Heart left ventricle (tissue), 16 donors: ENCODE data around the gene UVRAG. TPM values are rescaled to one million over a fixed set of nuclear protein-coding genes. Genes with fewer than 3 reads are reported as not detected.

ENCODE experiments used
- ATAC-seq, 4 donors: fragments of 200-7000 bp; cut with Tn5 transposase; one replicate each; pipeline ENCODE4 v1.9.1; 2020 to 2022; ENCODE audit warnings: moderate library complexity in 4 of 4, mild to moderate bottlenecking in 3 of 4, moderate number of reproducible peaks in 1 of 4
- DNase-seq, 5 donors: peaks; one replicate each; pipeline ENCODE4 v3.0.0-alpha.2; 2020
- H3K27ac ChIP-seq, 12 donors: fragments of 200-600 bp; sonication (generic) in 4 of 12; one replicate each; pipeline versions ENCODE4 v1.5.0 to v1.8.0; 2016 to 2022; ENCODE audit warnings: mild to moderate bottlenecking in 2 of 12
- H3K27me3 ChIP-seq, 9 donors: fragments of 200-600 bp; sonication (generic) in 2 of 9; one replicate each; pipeline versions ENCODE4 v1.5.1 to v1.8.0; 2016 to 2022; ENCODE audit warnings: mild to moderate bottlenecking in 3 of 9
- H3K36me3 ChIP-seq, 9 donors: fragments of 200-600 bp; sonication (generic) in 2 of 9; one replicate each; pipeline versions ENCODE4 v1.5.0 to v1.8.0; 2018 to 2022; ENCODE audit warnings: mild to moderate bottlenecking in 2 of 9
- H3K4me1 ChIP-seq, 12 donors: fragments of 200-600 bp; sonication (generic) in 4 of 12; one replicate each; pipeline versions ENCODE4 v1.5.0 to v1.8.0; 2016 to 2022; ENCODE audit warnings: mild to moderate bottlenecking in 3 of 12
- H3K4me3 ChIP-seq, 12 donors: fragments of 200-600 bp; sonication (generic) in 4 of 12; one replicate each; pipeline versions ENCODE4 v1.5.0 to v1.8.0; 2017 to 2022; ENCODE audit warnings: mild to moderate bottlenecking in 9 of 12, moderate library complexity in 4 of 12
- H3K9me3 ChIP-seq, 12 donors: fragments of 200-600 bp; sonication (generic) in 4 of 12; one replicate each; pipeline versions ENCODE4 v1.5.0 to v1.8.0; 2016 to 2022; ENCODE audit warnings: mild to moderate bottlenecking in 1 of 12
- POLR2A ChIP-seq, 2 donors: fragments of 450-650 bp; IDR thresholded peaks; one replicate each; pipeline ENCODE4 v1.6.1; 2017; ENCODE audit warnings: antibody characterized with exemption in 2 of 2, mild to moderate bottlenecking in 2 of 2, moderate library complexity in 2 of 2
- WGBS, 4 donors: extraction: QIAGEN DNeasy Blood & Tissue Kit in 2 of 4; methylation state at CpG; one replicate each; pipeline versions ENCODE4 v1.1.5 to v1.1.7; 2013 to 2018; 5-methylcytosine and 5-hydroxymethylcytosine counted together
- intact Hi-C, 10 donors: fragments of 100-400 bp; cut with DNase I; formaldehyde crosslinking; loops; one replicate each; pipeline versions ENCODE4 v1.11.1 to v1.14.2; 2022
- polyA plus RNA-seq, 2 donors: library from polyadenylated mRNA; stranded (reverse); fragments of 200-250 nt; gene quantifications; one replicate each; pipeline ENCODE4 v1.2.3, GENCODE V29; 2013
- total RNA-seq, 9 donors: library from RNA; depleted of rRNA in 2 of 9; stranded (reverse); fragments of >200 nt in 2 of 9; fragmentation: NEBNext Ultra II Directional in 3 of 9; extraction: Animal tissue kit (Norgen Biotek cat#: 25700) in 3 of 9; gene quantifications; one replicate each; pipeline versions ENCODE4 v1.1.0 to v1.2.4, GENCODE V29; 2016 to 2023
- TF ChIP-seq, protein P1 (sequence below), 12 donors: fragments of 200-600 bp; sonication (generic) in 4 of 12; IDR thresholded peaks; one replicate each; pipeline versions ENCODE4 v1.5.0 to v1.8.0; 2018 to 2022; ENCODE audit warnings: antibody characterized with exemption in 12 of 12, mild to moderate bottlenecking in 5 of 12
- donor health status: ischemic (EF 13 %, LVEDD 7.1; RV severe dilation, severe dysfunction).
- donor health status: healthy with polysubstance abuse.
- donor health status: DM: no; HTN: yes; CAD: no.
- donor health status: DM: no; HTN: no; CAD: no.
- donor health status: ischemic (EF 25% LVEDD 6.9; RV normal size, moderate dysfunction).
- donor health status: ischemic (EF 25% LVEDD 5.7; RV mildly dilated, moderate dysfunction).
- donor health status: healthy.
- donor health status: DM: yes; HTN: yes; CAD: no.
- donor health status: ischemic (EF 35%, LVEDD 5.7; RV mildly dilated, moderate dysfunction).
- donor health status: nonischemic (EF 11% LVEDD 7.7; RV severe dilation, severe dysfunction).
- donor health status: DM: yes; HTN: yes; CAD: no.
- donor health status: PGD.
- donor health status: ischemic (EF 29% LVEDD 5.4; RV normal size, mild dysfunction).
- donor health status: nonischemic (EF 23%, LVEDD 6.1; RV moderate dilation, normal function).

The UVRAG gene
- total and polyA plus RNA-seq, 11 donors, result 4.5 to 22.6 (median 15.0) TPM

DNA sequence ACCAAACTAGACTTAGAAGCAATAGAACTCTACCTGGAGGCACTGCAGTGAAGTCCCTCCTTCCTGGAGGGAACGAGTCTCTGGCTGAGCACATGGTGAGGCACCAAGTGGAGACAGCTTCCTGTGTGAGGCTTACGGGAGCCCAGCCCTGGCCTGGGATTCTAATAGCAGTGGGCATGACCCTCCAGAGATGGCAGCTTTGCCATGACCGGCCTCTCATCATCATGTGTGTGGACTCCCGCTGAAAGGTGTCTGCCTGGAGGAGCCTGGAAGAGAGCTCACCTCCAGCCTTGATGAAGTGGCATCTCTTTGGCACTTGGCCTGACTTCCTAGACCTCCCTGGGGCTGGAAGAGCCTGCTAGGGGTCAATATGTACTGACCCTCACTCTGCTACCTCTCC, 38.5 kb upstream of the UVRAG start:
- ATAC-seq (no peak), DNase-seq (no peak)
- 86 to 95% (median 91%) methylated on average over 4 of the region's 4 CpGs for WGBS, 4 donors
- TF ChIP-seq, protein P1, sequence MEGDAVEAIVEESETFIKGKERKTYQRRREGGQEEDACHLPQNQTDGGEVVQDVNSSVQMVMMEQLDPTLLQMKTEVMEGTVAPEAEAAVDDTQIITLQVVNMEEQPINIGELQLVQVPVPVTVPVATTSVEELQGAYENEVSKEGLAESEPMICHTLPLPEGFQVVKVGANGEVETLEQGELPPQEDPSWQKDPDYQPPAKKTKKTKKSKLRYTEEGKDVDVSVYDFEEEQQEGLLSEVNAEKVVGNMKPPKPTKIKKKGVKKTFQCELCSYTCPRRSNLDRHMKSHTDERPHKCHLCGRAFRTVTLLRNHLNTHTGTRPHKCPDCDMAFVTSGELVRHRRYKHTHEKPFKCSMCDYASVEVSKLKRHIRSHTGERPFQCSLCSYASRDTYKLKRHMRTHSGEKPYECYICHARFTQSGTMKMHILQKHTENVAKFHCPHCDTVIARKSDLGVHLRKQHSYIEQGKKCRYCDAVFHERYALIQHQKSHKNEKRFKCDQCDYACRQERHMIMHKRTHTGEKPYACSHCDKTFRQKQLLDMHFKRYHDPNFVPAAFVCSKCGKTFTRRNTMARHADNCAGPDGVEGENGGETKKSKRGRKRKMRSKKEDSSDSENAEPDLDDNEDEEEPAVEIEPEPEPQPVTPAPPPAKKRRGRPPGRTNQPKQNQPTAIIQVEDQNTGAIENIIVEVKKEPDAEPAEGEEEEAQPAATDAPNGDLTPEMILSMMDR (IDR thresholded peaks at IDR 0.05), result no peak
- TF ChIP-seq POLR2A (IDR thresholded peaks at IDR 0.05), result no peak
- Histone ChIP-seq H3K27me3 (no peaks in the 10 kb centered on the region), H3K4me3 (no peak overlapping the region), H3K9me3 (no peaks in the 10 kb centered on the region), H3K4me1 (peaks cover 0 to 47% (median 0%) of the 10 kb centered on the region in 12 donors), H3K27ac (no peak overlapping the region), H3K36me3 (no peaks in the 10 kb centered on the region)
- intact Hi-C loops, result loop anchor here in 1 of 10 donors (10.0 kb wide), 1 partner anchor 232 kb away; no protein-coding TSS in a partner anchor

DNA sequence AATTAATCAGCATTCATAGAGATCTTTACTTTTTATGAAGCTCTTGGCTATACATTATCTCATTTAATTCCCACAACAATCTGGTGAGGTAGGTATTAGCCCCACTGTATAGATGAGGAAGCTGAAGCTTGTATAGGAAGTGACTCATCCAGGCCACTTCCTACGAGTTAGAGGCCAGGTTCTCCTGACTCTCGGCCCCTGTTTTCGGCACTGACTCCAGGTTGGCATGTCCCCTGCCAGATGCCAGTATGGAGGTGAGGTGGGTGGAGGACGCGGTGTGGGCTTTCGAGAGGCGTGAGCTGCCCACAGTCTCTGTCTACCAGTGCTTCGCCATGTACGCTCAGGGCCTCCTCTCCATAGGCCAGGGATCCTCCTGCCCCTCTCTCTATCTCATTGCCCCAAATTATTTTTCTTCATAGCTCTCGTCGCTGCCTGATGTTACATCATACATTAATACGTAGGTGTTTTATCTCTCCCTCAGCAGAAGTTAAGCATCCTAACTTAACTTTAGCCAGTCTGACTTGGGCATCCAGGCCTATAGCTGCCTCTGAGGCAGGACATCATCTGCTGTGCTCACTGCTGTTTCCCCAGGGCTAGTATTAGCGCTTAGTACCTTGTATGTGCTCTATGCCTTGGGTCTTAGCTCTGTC, 37.4 kb upstream of the UVRAG start:
- intact Hi-C loops, result loop anchor here in 1 of 10 donors (10.0 kb wide), 1 partner anchor 233 kb away; no protein-coding TSS in a partner anchor
- Histone ChIP-seq H3K4me1 (peaks cover 0 to 39% (median 0%) of the 10 kb centered on the region in 12 donors), H3K36me3 (no peaks in the 10 kb centered on the region), H3K9me3 (no peaks in the 10 kb centered on the region), H3K27me3 (no peaks in the 10 kb centered on the region), H3K27ac (no peak overlapping the region), H3K4me3 (no peak overlapping the region)
- DNase-seq, result no peak
- TF ChIP-seq, protein P1 (IDR thresholded peaks at IDR 0.05), result no peak
- TF ChIP-seq POLR2A (IDR thresholded peaks at IDR 0.05), result no peak
- ATAC-seq, result peak in 1 of 4 donors; percentile 29
- WGBS, 4 donors, result 81 to 89% (median 84%) methylated on average over 13 of the region's 13 CpGs

DNA sequence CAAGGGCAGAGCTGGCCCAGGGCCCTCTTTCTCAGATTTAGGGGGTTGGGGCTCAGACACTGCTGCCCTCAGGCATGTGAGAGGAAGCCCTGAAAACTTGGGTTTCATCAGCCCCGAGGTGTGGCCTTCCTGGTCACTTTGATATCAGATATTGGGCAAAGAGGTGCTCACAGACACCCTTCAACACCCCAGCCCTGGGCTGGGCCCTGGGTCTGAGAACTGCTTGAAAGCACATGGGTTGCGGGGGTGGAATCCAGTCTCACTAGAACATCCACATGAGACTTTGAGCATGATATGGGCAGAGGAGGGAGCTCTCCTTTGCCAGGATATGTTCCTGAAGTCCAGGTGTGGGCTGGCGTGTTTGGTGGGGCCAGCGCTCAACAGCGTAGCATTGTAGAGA, 36.0 kb upstream of the UVRAG start:
- 82 to 90% (median 87%) methylated on average over 4 to 5 of the region's 5 CpGs for WGBS, 4 donors
- TF ChIP-seq, protein P1 (IDR thresholded peaks at IDR 0.05), result no peak
- no peak for TF ChIP-seq POLR2A (IDR thresholded peaks at IDR 0.05)
- no peaks in the 10 kb centered on the region for H3K27me3 ChIP-seq
- no peaks in the 10 kb centered on the region for H3K9me3 ChIP-seq
- ATAC-seq, result no peak
- no peaks in the 10 kb centered on the region for H3K36me3 ChIP-seq
- no peak for DNase-seq
- intact Hi-C loops, result loop anchor here in 1 of 10 donors (10.0 kb wide), 1 partner anchor 234 kb away; no protein-coding TSS in a partner anchor
- peaks cover 0 to 25% (median 0%) of the 10 kb centered on the region in 12 donors for H3K4me1 ChIP-seq
- no peak overlapping the region for H3K4me3 ChIP-seq
- H3K27ac ChIP-seq, result no peak overlapping the region

DNA sequence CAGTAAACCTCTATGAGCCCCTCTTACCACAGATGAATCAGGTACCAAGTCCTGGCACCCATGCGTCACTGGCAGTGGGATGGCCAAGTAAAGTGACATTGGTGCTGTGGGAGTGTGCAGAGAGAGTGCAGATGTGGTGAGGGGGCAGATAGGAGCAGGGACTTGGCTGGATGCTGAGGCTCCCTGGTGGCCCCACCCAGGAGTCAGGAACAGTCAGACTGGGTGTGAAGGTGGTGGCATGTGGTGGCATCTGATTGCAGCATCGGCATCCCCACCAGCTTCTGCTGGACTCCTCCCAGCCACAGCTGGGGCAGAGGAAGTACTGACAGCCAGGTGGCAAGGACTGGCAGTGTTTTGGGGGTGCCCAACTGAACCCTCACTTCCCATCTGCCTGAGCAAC, 35.0 kb upstream of the UVRAG start:
- Histone ChIP-seq H3K27ac (no peak overlapping the region), H3K4me3 (no peak overlapping the region), H3K4me1 (peaks cover 0 to 17% (median 0%) of the 10 kb centered on the region in 12 donors), H3K36me3 (no peaks in the 10 kb centered on the region), H3K27me3 (no peaks in the 10 kb centered on the region), H3K9me3 (no peaks in the 10 kb centered on the region)
- TF ChIP-seq POLR2A (IDR thresholded peaks at IDR 0.05), result no peak
- TF ChIP-seq, protein P1 (IDR thresholded peaks at IDR 0.05), result no peak
- DNase-seq, result no peak
- WGBS, 4 donors, result 60 to 74% (median 69%) methylated on average over 1 to 2 of the region's 2 CpGs
- intact Hi-C loops, result loop anchor here in 1 of 10 donors (10.0 kb wide), 1 partner anchor 235 kb away; no protein-coding TSS in a partner anchor
- ATAC-seq, result no peak
